Testis (tissue), 3 donors: ENCODE results near the gene PRUNE2. TPM values are rescaled to one million over a fixed set of nuclear protein-coding genes. Genes with fewer than 3 reads are reported as not detected.

ENCODE experiments used
- DNase-seq: peaks from one replicate; pipeline ENCODE4 v3.0.0-alpha.2; 2019
- H3K27ac ChIP-seq, 2 donors: fragments of 200-600 bp; sonication (generic); one replicate each; pipeline ENCODE4 v1.5.1; 2019
- H3K27me3 ChIP-seq: fragments of 200-600 bp; sonication (generic); one replicate; pipeline ENCODE4 v1.5.1; 2019
- H3K36me3 ChIP-seq: fragments of 200-600 bp; sonication (generic); one replicate; pipeline ENCODE4 v1.5.1; 2017; ENCODE audit warnings: low read depth; ENCODE audit errors: missing control alignments
- H3K4me1 ChIP-seq: fragments of 200-600 bp; sonication (generic); one replicate; pipeline ENCODE4 v1.5.1; 2019
- H3K4me3 ChIP-seq, 2 donors: fragments of 200-600 bp; sonication (generic); one replicate each; pipeline ENCODE4 v1.5.1; 2017 to 2019
- H3K9me3 ChIP-seq: fragments of 200-600 bp; sonication (generic); one replicate; pipeline ENCODE4 v1.5.1; 2017
- POLR2A ChIP-seq: fragments of 450-650 bp; IDR thresholded peaks from one replicate; pipeline ENCODE4 v1.6.1; 2017; ENCODE audit warnings: antibody characterized with exemption, mild to moderate bottlenecking, moderate library complexity
- WGBS, 2 donors: methylation state at CpG; one replicate each; pipeline ENCODE4 v1.1.5; 2018; 5-methylcytosine and 5-hydroxymethylcytosine counted together
- intact Hi-C: fragments of 100-400 bp; cut with DNase I; formaldehyde crosslinking; loops from one replicate; pipeline ENCODE4 v1.15.1; 2023; ENCODE audit warnings: low total_unique reads
- polyA plus RNA-seq: library from polyadenylated mRNA; stranded (reverse); fragments of 350-450 nt; fragmentation: Illumina TruSeq; extraction: RNeasy Lipid Tissue Mini Kit (QIAGEN cat#74804); gene quantifications from one replicate; pipeline ENCODE4 v1.2.3, GENCODE V29; 2014; ENCODE audit warnings: low read depth, low replicate concordance; ENCODE audit not compliant: insufficient read depth
- total RNA-seq, 2 donors: library from RNA; depleted of rRNA; stranded (reverse); fragments of >200 nt; gene quantifications; one replicate each; pipeline ENCODE4 v1.2.3, GENCODE V29; 2016
- TF ChIP-seq, protein P1 (sequence below), 3 experiments: fragments of 450-650 bp in 2 of 3; fragments of 200-600 bp in 1 of 3; sonication (generic) in 1 of 3; IDR thresholded peaks; one replicate each; pipeline ENCODE4 v1.5.1; 2016 to 2019; ENCODE audit warnings: antibody characterized with exemption in 3 of 3, mild to moderate bottlenecking in 2 of 3, moderate library complexity in 1 of 3

Gene PRUNE2
- total and polyA plus RNA-seq, 3 donors from 2014 or later = 15.8 to 19.3 (median 17.2) TPM

GRCh38 chr9:76893395-76893932, 12.4 kb downstream of the PRUNE2 start:
- no peak for DNase-seq
- no peaks in the 10 kb centered on the region for H3K4me1 ChIP-seq

GRCh38 chr9:76891874-76892273, 14.0 kb downstream of the PRUNE2 start:
- H3K4me1 ChIP-seq = no peaks in the 10 kb centered on the region
- H3K9me3 ChIP-seq = no peaks in the 10 kb centered on the region
- H3K4me3 ChIP-seq = no peak overlapping the region
- H3K27me3 ChIP-seq = no peaks in the 10 kb centered on the region
- intact Hi-C loops = no loop called here
- H3K36me3 ChIP-seq = no peaks in the 10 kb centered on the region
- 90 to 93% methylated on average over 5 of the region's 5 CpGs for whole genome bisulfite sequencing, 2 donors
- no peak for TF ChIP-seq POLR2A
- TF ChIP-seq, protein P1, sequence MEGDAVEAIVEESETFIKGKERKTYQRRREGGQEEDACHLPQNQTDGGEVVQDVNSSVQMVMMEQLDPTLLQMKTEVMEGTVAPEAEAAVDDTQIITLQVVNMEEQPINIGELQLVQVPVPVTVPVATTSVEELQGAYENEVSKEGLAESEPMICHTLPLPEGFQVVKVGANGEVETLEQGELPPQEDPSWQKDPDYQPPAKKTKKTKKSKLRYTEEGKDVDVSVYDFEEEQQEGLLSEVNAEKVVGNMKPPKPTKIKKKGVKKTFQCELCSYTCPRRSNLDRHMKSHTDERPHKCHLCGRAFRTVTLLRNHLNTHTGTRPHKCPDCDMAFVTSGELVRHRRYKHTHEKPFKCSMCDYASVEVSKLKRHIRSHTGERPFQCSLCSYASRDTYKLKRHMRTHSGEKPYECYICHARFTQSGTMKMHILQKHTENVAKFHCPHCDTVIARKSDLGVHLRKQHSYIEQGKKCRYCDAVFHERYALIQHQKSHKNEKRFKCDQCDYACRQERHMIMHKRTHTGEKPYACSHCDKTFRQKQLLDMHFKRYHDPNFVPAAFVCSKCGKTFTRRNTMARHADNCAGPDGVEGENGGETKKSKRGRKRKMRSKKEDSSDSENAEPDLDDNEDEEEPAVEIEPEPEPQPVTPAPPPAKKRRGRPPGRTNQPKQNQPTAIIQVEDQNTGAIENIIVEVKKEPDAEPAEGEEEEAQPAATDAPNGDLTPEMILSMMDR (IDR thresholded peaks at IDR 0.05) = no peak
- no peak overlapping the region for H3K27ac ChIP-seq
- DNase-seq = no peak

More at GRCh38 chr9:76893395-76893932, 12.4 kb downstream of the PRUNE2 start:
- intact Hi-C loops = no loop called here
- Histone ChIP-seq H3K27me3 (no peaks in the 10 kb centered on the region), H3K4me3 (no peak overlapping the region), H3K9me3 (no peaks in the 10 kb centered on the region), H3K36me3 (no peaks in the 10 kb centered on the region), H3K27ac (no peak overlapping the region)
- no peak for TF ChIP-seq POLR2A
- 70 to 77% methylated on average over 4 of the region's 4 CpGs for WGBS, 2 donors

DNA sequence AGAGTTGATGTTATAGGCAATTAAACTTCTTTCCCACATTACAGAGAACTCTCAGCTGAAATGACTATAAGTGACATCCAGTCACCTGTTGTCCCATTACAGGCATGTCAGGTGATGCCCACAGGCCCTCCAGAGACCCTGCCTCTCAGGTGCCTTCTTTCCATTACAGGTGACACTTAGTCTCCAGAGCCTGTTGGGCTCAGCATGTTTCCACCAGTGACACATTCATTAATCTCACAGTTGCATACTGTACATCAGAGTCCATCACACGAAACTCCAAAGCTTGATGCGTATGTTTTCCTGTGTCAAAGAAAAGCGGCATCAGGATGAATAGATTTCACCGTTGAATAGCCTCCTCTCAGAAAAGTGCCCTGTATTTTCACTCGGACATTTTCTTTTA, 14.6 kb downstream of the PRUNE2 start:
- Histone ChIP-seq H3K27ac (no peak overlapping the region), H3K4me1 (no peaks in the 10 kb centered on the region), H3K4me3 (no peak overlapping the region), H3K9me3 (no peaks in the 10 kb centered on the region), H3K27me3 (no peaks in the 10 kb centered on the region), H3K36me3 (no peaks in the 10 kb centered on the region)
- intact Hi-C loops = no loop called here
- 93% methylated on average over 5 of the region's 5 CpGs for WGBS, 2 donors
- no peak for DNase-seq
- TF ChIP-seq, protein P1 (IDR thresholded peaks at IDR 0.05) = no peak
- no peak for TF ChIP-seq POLR2A

GRCh38 chr9:76887951-76888350, 18.0 kb downstream of the PRUNE2 start:
- Histone ChIP-seq H3K27me3 (no peaks in the 10 kb centered on the region), H3K36me3 (no peaks in the 10 kb centered on the region), H3K27ac (no peak overlapping the region), H3K4me3 (no peak overlapping the region), H3K9me3 (no peaks in the 10 kb centered on the region), H3K4me1 (no peaks in the 10 kb centered on the region)
- 80 to 85% methylated on average over 7 of the region's 7 CpGs for WGBS, 2 donors
- DNase-seq = no peak
- intact Hi-C loops = no loop called here
- TF ChIP-seq, protein P1 (IDR thresholded peaks at IDR 0.05) = no peak
- TF ChIP-seq POLR2A = no peak

GRCh38 chr9:76887003-76887821, 18.7 kb downstream of the PRUNE2 start:
- Histone ChIP-seq H3K36me3 (no peaks in the 10 kb centered on the region), H3K4me3 (no peak overlapping the region), H3K4me1 (no peaks in the 10 kb centered on the region), H3K27ac (no peak overlapping the region), H3K9me3 (no peaks in the 10 kb centered on the region), H3K27me3 (no peaks in the 10 kb centered on the region)
- DNase-seq = no peak
- 80 to 86% methylated on average over 5 of the region's 5 CpGs for WGBS, 2 donors
- intact Hi-C loops = no loop called here
- TF ChIP-seq, protein P1 (IDR thresholded peaks at IDR 0.05) = no peak
- no peak for TF ChIP-seq POLR2A
